ENCODE results near the gene PLOD3.
"Not testable (repeated sequence)": the region's sequence is repeated elsewhere in the genome, so short reads cannot be mapped to it uniquely, and the experiment has no call there.

The PLOD3 gene

DNA sequence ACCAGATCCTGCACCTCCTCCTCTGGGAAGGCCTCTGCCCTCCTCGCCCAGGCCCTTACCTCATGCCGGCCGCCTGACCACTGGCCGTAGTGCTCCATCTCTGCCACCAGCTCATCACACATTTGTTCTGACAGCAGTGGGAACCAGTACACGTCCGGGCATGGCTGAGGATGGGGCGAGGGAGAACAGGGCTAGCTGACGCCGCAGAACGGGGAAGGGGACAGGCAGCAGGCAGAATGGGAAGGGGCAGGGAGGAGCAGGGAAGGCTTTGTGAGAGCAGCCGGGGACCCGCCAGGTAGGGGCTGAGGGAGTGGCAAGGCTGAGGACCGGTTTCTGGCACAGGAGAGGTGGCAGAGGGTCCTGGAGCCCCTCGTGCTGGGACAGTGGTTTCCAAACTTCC lies 8.6 kb downstream of the PLOD3 start:
- DNase-seq, result no peak

DNA sequence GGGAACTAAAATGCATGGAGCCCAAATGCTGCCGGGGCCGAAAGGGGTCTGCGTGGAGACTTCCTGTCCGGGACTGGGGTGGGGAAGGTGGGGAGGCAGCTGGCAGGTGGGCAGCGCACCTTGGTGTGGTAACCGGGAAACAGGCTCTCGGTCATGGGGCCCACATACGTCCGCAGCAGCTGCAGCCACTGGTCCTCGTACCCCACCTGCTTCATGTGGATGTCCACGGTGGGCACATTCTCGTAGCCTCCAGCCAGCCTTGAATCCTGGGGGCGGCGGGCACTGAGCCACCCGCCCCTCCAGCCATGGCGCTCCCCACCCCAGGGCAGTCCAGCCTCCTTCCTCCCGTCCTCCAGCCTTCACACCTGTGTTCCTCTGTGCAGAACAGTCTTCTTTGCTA lies 9.9 kb downstream of the PLOD3 start:
- no peak for DNase-seq

DNA sequence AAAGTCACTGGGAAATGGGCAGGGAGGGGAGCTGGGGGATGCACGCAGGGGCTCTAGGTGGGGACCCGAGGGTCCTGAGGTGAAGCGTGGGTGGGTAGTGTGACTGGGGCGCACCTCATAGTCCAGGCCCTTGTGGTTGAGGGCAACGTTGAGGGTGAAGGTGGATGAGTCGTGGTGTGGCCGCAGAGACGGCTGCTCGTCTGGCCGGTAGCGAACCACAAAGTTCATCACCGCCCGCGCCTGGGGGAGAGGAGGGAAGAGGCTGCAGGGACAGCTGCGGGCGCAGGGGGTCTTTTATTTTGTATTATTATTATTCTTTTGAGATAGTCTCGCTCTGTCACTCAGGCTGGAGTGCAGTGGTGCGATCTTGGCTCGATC lies 10.7 kb downstream of the PLOD3 start:
- no peak for DNase-seq

- no peak for DNase-seq
Measured at GRCh38 chr7:101205901-101206664, 11.3 kb downstream of the PLOD3 start.

- DNase-seq, result not testable (repeated sequence)
Measured at GRCh38 chr7:101203740-101204738, 13.3 kb downstream of the PLOD3 start.

GRCh38 chr7:101202603-101202918 lies 14.8 kb downstream of the PLOD3 start:
- DNase-seq, result no peak

- DNase-seq, result peak in 1 of 3 experiments; percentile 10
Measured at GRCh38 chr7:101201695-101202602, 15.4 kb downstream of the PLOD3 start.

DNA sequence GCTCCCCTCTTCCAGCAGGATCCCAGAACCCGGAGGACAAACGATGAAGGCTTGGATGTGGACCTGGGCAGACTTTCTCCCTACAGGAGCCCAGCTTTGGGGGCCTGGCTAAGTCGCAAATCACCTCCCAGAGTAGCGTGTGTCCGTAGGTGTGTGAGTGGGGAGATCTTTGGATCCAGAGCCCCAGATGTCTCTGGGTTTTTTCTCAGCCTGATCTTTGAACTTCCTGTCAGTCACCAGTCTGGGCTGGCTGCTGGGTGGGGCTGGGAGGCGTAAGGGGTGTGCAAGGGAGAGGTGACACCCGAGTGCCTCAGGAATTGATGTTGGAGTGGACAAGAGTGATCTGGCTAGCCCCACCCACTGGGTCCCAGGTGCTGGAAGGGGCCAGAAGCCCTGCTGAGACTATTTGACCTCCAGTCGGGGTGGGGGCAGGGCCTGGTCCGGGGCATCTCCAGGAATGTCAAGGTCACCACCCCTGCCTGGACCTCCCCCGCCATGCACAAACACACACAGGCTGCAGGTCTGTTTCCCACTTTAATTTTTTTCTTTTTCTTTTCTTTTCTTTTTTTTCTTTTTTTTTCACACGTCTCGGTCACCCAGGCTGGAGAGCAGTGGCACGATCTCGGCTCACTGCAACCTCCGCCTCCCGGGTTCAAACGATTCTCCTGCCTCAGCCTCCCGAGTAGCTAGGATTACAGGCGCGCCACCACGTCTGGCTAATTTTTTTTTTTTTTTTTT lies 16.4 kb downstream of the PLOD3 start, which contains the start of gene MOGAT3:
Gene MOGAT3 (minus strand): TSS at position 175 of the 738 bp plus-strand sequence. CDS start 182 bp downstream, outside the sequence.
- no peak for DNase-seq

DNA sequence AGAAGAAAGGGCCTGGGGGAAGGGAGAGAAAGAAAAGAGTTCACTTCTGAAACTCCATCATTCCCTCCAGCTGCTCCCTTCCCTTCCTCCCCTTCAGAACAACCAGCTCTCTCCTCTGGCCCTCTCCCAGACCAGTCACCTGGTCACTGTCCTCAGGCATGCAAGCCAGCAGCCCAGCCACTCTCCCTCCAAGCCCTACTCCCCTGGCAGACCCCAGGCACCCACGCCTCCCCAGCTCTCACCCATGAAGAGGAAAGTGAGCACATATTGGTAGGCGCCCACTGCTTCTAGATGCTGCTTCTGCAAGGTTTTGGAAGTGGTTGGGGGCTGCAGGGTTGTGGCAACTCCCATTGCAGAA lies 16.9 kb downstream of the PLOD3 start:
- no peak for DNase-seq

- not testable (repeated sequence) for DNase-seq
Measured at GRCh38 chr7:101199522-101199921, 17.9 kb downstream of the PLOD3 start.

DNA sequence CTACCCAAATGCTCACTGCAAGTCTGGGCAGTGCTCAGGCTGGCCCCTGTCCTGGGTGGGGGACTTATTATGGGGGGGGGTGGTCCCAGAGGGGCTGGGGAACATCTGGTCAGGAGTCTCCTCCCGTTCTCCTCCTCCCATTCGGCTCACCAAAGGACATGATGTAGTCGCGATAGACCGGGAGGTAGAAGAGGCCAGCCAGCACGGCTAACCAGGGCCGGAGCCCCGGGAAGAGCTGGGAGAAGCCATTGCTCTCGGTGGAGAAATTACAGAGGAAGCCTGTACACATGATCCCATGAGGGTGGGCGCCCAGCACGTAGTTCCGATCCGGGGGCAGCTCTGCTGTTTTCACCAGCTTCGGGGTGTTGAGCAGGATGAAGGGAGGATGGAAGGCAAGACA lies 18.9 kb downstream of the PLOD3 start:
- no peak for DNase-seq

GRCh38 chr7:101197991-101198390 lies 19.4 kb downstream of the PLOD3 start:
- DNase-seq, result no peak

GRCh38 chr7:101195884-101196283 lies 21.5 kb downstream of the PLOD3 start:
- no peak for DNase-seq

- no peak for DNase-seq
Measured at GRCh38 chr7:101189109-101189508, 28.3 kb downstream of the PLOD3 start.

DNA sequence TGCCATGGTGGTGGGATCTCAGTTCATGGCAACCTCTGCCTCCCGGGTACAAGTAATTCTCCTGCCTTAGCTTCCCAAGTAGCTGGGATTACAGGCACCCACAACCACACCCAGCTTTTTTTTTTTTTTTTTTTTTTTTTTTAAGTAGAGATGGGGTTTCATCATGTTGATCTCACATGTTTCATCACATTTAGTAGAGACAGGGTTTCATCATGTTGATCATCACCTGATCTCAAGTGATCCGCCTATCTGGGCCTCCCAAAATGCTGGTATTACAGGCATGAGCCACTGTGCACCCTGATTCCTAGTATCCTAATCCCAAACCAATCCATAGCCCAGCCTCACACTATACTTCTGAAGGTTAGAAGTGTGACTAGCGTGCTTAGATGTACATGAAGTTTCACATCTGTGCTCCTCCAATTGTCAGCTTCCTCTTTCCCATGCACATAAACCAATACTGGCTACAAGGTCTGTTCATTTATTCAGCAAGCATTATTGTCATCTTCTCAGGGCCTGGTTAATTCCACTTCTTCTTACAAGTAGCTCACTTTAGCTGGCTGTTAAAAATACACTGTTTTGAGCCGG lies 30.4 kb downstream of the PLOD3 start:
- DNase-seq, result no peak

DNA sequence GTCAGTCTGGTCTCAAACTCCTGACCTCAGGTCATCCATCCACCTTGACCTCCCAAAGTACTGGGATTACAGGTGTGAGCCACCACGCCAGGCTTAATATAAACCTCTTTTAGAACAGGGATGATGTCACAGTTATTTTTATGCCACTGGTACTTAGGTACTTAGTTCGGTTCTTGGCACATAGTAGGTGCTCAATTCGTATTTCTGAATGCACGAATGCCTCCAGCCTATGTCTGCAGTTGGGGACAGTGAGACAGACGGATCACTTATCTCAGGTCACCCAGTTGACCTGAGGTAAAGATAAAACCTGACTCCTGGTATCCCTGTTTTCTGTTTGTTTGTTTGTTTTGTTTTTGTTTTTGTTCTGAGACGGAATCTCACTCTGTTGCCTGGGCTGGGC lies 31.2 kb downstream of the PLOD3 start:
- DNase-seq, result no peak

GRCh38 chr7:101185258-101185839 lies 32.0 kb downstream of the PLOD3 start:
- DNase-seq, result no peak

- peak; percentile 36 to 66 (median 48) for DNase-seq
Measured at GRCh38 chr7:101180130-101180755, 37.1 kb downstream of the PLOD3 start, which contains the start of gene NAT16. Gene NAT16, minus strand, starts transcription at chr7:101180293. Its CDS starts 5,486 bp downstream, at chr7:101174807.

- peak; percentile 37 to 66 (median 59) for DNase-seq
Measured at GRCh38 chr7:101179713-101180112, 37.7 kb downstream of the PLOD3 start.

DNA sequence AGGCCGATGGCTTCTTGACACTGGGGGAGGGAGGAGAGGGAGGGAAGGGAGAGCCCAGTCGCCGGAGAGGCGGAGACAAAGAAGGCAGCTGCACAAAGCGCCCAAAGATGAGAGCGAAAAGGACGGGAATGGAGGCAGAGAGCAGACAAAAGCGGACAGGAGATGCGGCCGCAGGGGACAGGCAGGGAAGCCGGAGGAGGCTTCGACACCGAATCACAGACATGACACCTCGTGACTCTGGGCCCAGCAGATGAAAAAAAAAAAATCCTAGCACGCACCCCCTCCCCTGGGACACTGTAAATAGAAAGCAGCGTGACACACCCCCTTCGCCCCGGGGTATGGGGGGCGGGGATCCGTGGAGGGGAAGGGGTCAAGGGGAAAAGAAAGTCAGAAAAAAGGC lies 38.3 kb downstream of the PLOD3 start:
- peak; percentile 66 to 87 (median 82) for DNase-seq

- no peak for DNase-seq
Measured at GRCh38 chr7:101177644-101178043, 39.7 kb downstream of the PLOD3 start.

All from NCI-H1417 (cell line).